Activated T-helper 9 cell treated with anti-CD3 and anti-CD28 coated beads, Interleukin-2, amount 50 U/mL, for 16 hours (primary cell): Measurements from ENCODE around the gene CCNL2.
"Not testable (repeated sequence)": the region's sequence is repeated elsewhere in the genome, so short reads cannot be mapped to it uniquely, and the experiment has no call there.

Experiments
- DNase-seq: peaks from one replicate; pipeline ENCODE4 v3.0.0-alpha.2; 2020; ENCODE audit warnings: low read depth

Gene CCNL2

GRCh38 chr1:1432274-1432950 lies 33.3 kb upstream of the CCNL2 start:
- no peak for DNase-seq

GRCh38 chr1:1431845-1432273 lies 32.7 kb upstream of the CCNL2 start:
- DNase-seq, result no peak

- no peak for DNase-seq
Observed at GRCh38 chr1:1430992-1431844, 32.1 kb upstream of the CCNL2 start.

- no peak for DNase-seq
Observed at GRCh38 chr1:1430114-1430982, 31.2 kb upstream of the CCNL2 start.

GRCh38 chr1:1429671-1430073 lies 30.5 kb upstream of the CCNL2 start:
- DNase-seq, result no peak

- DNase-seq, result not testable (repeated sequence)
Observed at GRCh38 chr1:1428967-1429366, 29.8 kb upstream of the CCNL2 start.

GRCh38 chr1:1428174-1428573 lies 29.0 kb upstream of the CCNL2 start:
- no peak for DNase-seq

GRCh38 chr1:1427820-1428148 lies 28.6 kb upstream of the CCNL2 start:
- DNase-seq, result no peak

GRCh38 chr1:1427106-1427819 lies 28.1 kb upstream of the CCNL2 start:
- DNase-seq, result no peak

- DNase-seq, result no peak
Observed at GRCh38 chr1:1426496-1427105, 27.5 kb upstream of the CCNL2 start.

- no peak for DNase-seq
Observed at GRCh38 chr1:1425753-1426495, 26.8 kb upstream of the CCNL2 start.

- no peak for DNase-seq
Observed at GRCh38 chr1:1425426-1425752, 26.3 kb upstream of the CCNL2 start.

GRCh38 chr1:1424707-1425106 lies 25.6 kb upstream of the CCNL2 start:
- DNase-seq, result no peak

GRCh38 chr1:1423245-1423597 lies 24.1 kb upstream of the CCNL2 start:
- DNase-seq, result no peak

- no peak for DNase-seq
Observed at GRCh38 chr1:1422465-1423244, 23.5 kb upstream of the CCNL2 start.

- DNase-seq, result no peak
Observed at GRCh38 chr1:1421907-1422464, 22.9 kb upstream of the CCNL2 start.

GRCh38 chr1:1421147-1421906 lies 22.2 kb upstream of the CCNL2 start, which contains the start of gene ANKRD65:
ANKRD65 (minus strand) TSS chr1:1421276; CDS start chr1:1421005, 271 bp downstream.
- no peak for DNase-seq

GRCh38 chr1:1420654-1421141 lies 21.6 kb upstream of the CCNL2 start:
- DNase-seq, result no peak
